Stimulated activated CD4-positive, alpha-beta T cell treated with anti-CD3 and anti-CD28 coated beads, Interleukin-15, amount 100 ng/mL, for 48 hours (primary cell): ENCODE measurements around the gene SPDYE2B.
"Not testable (repeated sequence)": the region's sequence is repeated elsewhere in the genome, so short reads cannot be mapped to it uniquely, and the experiment has no call there.

Experiments
- DNase-seq, 2 donors: peaks; one replicate each; pipeline ENCODE4 v3.0.0-alpha.2; 2020; ENCODE audit warnings: low read depth in 2 of 2

SPDYE2B gene

GRCh38 chr7:102698962-102699750 is 49.0 kb downstream of the SPDYE2B start:
- DNase-seq, result not testable (repeated sequence)
